IPS-18c (cell line): ENCODE data around the gene MINDY3.
"Not testable (repeated sequence)": the region's sequence is repeated elsewhere in the genome, so short reads cannot be mapped to it uniquely, and the experiment has no call there.

Experiments
- H3K4me3 ChIP-seq: 2 replicates; pipeline ENCODE4 v1.7.0; 2013; ENCODE audit warnings: low read depth, mild to moderate bottlenecking, low read length, moderate library complexity; ENCODE audit not compliant: insufficient read depth
- H3K9me3 ChIP-seq: one replicate; pipeline ENCODE4 v1.6.1; 2013; ENCODE audit warnings: mild to moderate bottlenecking, low read length, moderate library complexity; ENCODE audit not compliant: control insufficient read depth, insufficient read depth

MINDY3 gene

DNA sequence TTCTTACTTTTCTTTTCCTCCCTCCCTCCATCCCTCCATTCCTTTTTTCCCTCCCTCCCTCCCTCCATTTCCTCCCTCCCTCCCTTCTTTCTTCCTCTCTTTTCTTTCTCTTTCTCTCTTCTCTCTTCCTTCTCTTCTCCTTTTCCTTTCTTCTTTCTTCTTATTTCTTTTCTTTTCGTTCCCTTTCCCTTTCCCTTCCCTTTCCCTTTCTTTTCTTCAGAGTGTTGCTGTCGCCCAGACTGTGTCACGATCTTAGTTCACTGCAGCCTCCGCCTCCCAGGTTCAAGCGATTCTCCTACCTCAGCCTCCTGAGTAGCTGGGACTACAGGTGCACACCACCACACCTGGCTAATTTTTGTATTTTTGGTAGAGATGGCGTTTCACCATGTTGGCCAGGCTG lies 98.1 kb downstream of the MINDY3 start:
- H3K9me3 ChIP-seq, H3K4me3 ChIP-seq: not testable (repeated sequence)

DNA sequence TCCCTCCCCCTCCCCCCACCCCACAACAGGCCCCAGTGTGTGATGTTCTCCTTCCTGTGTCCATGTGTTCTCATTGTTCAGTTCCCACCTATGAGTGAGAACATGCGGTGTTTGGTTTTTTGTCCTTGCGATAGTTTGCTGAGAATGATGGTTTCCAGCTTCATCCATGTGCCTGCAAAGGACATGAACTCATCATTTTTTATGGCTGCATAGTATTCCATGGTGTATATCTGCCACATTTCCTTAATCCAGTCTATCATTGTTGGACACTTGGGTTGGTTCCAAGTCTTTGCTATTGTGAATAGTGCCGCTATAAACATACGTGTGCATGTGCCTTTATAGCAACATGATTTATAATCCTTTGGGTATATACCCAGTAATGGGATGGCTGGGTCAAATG lies 99.1 kb downstream of the MINDY3 start:
- not testable (repeated sequence) for H3K4me3 ChIP-seq, H3K9me3 ChIP-seq

DNA sequence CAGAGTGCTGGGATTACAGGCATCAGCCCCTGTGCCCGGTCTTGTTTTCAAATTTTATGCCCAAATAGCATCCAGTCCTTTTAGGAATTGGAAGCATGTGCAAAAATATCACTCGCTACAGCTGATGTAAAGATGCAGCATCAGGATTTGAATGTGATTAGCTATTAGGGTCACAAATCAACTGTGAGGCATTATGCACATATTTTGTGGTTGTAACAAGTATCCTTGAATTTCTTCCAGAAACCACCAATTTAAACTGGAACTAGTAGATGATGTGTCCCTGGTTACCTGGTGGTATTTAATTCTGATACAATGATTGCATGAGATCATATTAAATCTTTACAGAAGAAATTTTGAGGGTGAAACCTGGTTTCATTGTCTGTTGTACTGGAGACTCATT lies 99.6 kb downstream of the MINDY3 start:
- H3K9me3 ChIP-seq = no peaks in the 10 kb centered on the region
- H3K4me3 ChIP-seq = no peak overlapping the region

DNA sequence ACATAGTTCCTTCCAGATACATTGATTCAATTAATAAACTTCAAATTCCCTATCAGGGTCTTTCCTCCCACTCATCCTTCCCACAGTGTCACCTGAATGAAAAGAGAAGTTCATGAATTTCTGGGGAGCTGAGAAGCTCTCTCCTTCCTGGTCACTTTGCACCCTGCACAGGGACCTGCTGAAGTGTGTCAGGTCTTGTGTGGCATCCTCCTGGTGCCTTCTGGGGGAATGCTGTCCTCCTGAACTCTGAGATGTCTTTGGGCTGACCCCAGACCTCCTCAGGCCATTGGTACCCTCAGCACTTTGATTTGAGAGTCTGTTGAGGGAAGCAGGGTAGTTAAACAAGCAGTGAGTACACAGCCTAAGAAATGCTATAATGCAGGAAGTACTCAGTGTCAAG lies 101.0 kb downstream of the MINDY3 start:
- Histone ChIP-seq H3K9me3 (no peaks in the 10 kb centered on the region), H3K4me3 (no peak overlapping the region)

DNA sequence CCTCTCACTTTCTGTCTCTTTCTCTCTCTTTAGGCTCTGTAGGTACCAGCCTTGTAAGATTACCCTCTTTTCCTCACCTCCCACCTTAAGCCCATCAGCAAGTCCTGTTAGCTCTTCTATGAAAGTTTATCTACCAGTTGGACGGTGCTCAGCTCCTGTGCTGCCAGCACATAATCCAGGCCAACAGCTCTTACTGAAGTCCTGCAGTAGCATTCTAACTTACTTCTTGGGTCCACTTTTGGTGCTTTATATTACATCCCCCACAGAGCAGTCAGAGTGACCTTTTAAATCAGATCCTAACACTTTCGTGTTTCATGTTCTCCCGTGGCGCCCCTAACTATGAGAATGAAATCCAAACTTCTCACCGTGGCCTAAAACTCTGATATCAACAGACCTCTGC lies 101.7 kb downstream of the MINDY3 start:
- Histone ChIP-seq H3K9me3 (no peaks in the 10 kb centered on the region), H3K4me3 (no peak overlapping the region)

DNA sequence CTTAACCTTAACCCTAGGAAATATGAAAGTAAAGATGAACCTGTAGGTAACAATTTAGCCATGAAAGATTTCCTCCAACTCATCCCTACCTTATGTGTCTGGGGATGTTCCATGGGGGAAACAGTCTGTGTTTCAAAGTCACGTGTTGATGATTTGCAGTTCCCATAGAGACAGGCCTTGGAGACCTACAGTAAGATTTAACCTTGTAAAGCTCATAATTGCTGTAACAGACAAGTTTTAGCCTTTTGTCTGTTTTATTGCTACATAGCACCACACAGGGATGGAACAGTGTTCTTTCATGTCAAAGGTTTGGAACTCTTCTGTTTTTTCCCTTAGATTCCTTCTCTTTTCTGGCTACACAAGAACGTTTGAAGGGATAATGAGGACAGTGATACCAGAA lies 105.4 kb downstream of the MINDY3 start:
- H3K4me3 ChIP-seq = no peak overlapping the region
- no peaks in the 10 kb centered on the region for H3K9me3 ChIP-seq

DNA sequence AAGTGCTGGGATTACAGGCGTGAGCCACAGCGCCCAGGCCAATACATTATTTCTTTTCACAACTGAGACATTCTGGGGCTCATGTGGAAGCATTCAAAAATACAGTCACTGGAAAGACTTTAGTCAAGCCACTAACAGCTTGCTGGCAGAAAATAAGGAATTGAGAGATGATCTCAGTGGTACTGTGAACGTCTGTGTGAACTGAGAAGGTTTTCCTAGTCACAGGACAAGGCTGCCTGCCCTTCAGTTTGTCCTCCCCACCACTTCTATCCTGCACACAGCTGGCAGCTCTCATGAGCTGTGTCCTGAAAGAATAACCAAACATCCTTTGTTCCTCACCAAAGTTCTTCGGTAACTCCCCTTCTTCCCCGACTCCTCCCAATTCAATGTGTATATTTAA lies 109.3 kb downstream of the MINDY3 start:
- Histone ChIP-seq H3K9me3 (no peaks in the 10 kb centered on the region), H3K4me3 (no peak overlapping the region)

DNA sequence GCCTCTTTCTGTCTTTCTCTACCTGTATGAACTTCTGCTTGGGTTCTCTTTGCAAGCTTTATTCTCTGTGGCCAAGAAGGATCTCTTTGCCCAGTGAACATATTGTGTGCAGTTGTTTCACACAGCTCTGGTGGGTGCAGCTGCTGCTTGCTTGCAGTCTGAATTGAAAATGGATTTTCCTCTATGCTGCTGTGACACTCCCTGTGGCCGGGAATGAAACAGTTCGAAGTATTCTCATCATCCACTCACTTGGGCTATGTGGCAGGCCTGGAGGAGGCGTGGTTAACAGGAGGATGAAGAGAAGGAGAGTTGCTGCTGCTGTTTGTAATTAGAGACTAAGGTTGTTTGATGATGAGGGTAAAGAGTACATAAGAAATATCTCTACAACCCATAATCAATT lies 112.2 kb downstream of the MINDY3 start:
- Histone ChIP-seq H3K4me3 (no peak overlapping the region), H3K9me3 (no peaks in the 10 kb centered on the region)

DNA sequence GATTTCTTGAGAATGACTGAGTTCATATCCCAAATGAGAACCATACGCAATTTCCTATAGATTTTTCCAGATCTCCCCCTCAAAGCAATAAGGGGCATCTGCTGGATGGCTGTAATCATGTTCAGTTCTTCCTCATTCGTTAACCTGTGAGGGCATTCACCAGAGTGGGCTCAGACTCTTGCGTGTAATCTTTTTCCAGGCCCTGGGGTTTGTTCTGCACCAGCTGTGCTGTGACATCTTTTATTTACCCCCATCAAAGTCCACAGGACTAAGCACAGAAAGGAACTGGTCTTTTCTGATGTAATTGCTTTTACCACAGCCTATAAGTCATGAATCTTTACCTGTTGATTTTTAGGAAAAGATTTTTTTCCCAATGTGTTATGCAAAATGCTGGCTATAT lies 112.7 kb downstream of the MINDY3 start:
- Histone ChIP-seq H3K9me3 (no peaks in the 10 kb centered on the region), H3K4me3 (no peak overlapping the region)

DNA sequence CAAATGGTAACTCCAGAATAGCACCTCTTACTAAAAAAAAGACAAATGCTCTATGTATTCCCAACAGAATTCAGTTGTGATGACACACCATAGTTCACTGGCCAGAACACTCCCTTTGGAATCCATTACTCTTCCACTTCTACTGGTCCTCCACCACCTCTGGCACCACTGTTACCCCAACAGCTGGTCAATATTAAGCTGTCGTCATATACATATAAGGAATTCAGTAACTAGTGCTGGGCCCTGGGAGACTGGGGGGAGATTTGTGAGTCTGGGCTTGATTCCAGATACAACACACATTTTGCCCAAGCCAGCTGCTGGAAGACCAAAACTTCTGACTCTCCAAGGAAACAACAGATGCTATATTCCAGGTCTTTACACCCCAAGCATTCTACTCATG lies 114.6 kb downstream of the MINDY3 start:
- no peak overlapping the region for H3K4me3 ChIP-seq
- no peaks in the 10 kb centered on the region for H3K9me3 ChIP-seq

DNA sequence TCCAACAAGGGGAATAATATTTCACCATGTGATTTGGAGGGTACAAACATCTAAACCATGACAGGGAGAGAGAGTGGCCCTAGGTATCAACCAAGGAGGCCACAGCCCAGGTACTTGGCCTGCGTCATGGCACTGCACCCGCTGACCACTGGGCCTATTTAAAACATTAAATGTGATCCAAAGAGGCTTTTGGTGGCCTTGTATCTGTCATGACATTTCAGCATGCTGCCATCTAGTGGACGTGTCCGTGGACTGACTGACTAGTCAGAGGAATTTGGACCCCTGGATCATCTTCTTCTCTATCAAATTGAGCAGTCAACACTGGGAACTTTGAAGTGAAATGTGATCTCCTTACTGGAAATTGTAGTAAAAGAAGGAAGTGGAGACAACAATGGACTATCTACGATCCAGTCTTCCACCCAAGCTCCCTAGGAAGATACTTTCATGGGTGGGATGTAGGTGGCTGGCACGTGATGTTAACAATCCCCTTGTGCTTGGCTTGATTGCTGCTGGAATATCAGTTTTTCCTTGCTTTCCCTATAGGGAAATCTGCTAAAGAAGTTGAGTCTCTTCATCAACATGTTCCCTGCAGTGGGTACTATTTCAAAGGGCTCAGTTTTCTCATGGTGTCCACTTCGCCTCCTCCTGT lies 116.0 kb downstream of the MINDY3 start:
- Histone ChIP-seq H3K4me3 (no peak overlapping the region), H3K9me3 (no peaks in the 10 kb centered on the region)

DNA sequence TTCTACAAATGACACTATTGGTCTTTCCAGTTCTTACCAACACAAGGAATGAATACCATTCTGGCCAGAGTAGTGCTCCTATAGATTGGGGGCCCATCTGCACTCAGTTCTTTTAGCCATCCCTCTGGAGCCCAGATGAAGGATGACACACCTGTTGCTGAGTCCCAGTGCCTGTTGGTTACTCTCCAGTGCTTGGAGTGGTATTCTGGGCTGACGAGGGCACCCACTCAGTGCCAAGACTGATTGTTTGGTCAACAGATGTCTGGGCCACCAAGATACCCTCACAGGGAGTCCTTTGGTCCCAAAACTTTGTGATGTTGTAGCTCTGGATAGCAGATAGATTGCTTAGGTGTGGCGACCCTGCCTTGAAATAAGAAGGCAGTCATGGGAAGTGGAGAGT lies 116.9 kb downstream of the MINDY3 start:
- H3K9me3 ChIP-seq = no peaks in the 10 kb centered on the region
- H3K4me3 ChIP-seq = no peak overlapping the region

DNA sequence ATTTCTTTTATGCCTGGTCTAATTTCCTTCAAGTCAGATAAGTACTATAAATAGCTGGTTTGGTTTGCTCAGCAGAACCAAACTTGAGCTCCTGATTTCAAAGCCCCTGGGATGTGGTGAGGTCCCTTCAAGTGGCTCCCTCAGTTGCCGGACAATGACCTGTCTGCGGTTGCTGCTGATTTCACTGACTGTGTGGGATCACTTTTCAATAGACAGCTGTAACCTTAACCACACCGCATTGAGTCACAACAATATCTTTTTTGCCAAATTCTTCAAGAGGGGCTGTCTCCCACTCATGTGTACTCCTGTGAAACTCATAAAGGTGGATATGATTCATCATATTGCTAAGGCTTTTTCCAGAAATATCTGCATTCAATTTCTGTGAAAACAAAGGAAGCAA lies 117.5 kb downstream of the MINDY3 start:
- Histone ChIP-seq H3K9me3 (no peaks in the 10 kb centered on the region), H3K4me3 (no peak overlapping the region)

DNA sequence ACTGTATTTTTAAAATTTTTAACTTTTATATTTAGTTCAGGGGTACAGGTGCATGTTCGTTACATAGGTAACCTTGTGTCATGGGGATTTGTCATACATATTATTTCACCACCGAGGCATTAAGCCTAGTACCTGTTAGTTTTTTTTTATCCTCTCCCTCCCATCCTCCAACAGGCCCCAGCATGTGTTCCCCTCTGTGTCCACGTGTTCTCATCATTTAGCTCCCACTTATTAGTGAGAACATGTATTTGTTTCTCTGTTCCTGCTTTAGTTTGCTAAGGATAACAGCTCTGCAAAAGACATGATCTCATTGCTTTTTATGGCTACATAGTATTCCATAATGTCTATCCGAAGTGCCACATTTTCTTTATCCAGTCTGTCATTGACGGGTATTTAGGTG lies 118.2 kb downstream of the MINDY3 start:
- no peaks in the 10 kb centered on the region for H3K9me3 ChIP-seq

DNA sequence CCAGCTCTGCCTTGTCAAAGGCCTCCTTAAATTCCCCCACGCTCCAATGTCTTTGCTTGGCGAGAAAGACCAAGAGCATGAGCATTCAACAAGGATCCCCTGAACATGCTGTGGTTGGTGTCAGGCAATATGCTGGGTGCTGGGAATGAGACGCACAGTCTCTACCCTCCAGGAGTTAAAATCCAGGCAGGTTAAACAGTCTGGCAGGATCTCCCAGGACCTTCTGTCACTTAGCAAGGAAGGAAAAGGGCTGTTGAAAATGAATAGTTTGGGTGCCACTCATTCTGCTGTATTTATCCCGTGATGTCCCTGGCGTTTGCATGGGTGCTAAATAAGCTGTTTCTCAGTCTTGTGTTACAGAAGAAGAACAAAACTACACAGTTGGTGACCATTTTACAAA lies 118.7 kb downstream of the MINDY3 start:
- Histone ChIP-seq H3K9me3 (no peaks in the 10 kb centered on the region), H3K4me3 (no peak overlapping the region)

More for the DNA sequence above, 118.2 kb downstream of the MINDY3 start:
- H3K4me3 ChIP-seq = no peak overlapping the region

DNA sequence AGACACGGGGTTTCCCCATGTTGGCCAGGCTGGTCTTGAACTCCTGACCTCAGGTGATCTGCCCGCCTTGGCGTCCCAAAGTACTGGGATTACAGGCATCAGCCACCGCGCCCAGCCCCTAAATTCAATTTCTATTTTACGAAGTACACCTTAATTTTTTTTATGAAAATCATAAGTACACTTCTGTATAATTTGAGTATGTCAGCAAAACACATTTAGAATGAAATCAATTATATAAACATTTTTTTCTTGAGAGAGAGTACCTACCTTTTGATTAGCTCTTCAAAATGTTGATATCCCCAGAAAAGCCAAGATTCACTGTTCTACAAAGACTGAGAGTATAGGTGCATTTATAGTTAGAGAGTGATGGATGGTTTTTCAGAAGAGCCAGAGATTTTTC lies 120.0 kb downstream of the MINDY3 start:
- H3K9me3 ChIP-seq = peaks cover 1% of the 10 kb centered on the region
- no peak overlapping the region for H3K4me3 ChIP-seq

DNA sequence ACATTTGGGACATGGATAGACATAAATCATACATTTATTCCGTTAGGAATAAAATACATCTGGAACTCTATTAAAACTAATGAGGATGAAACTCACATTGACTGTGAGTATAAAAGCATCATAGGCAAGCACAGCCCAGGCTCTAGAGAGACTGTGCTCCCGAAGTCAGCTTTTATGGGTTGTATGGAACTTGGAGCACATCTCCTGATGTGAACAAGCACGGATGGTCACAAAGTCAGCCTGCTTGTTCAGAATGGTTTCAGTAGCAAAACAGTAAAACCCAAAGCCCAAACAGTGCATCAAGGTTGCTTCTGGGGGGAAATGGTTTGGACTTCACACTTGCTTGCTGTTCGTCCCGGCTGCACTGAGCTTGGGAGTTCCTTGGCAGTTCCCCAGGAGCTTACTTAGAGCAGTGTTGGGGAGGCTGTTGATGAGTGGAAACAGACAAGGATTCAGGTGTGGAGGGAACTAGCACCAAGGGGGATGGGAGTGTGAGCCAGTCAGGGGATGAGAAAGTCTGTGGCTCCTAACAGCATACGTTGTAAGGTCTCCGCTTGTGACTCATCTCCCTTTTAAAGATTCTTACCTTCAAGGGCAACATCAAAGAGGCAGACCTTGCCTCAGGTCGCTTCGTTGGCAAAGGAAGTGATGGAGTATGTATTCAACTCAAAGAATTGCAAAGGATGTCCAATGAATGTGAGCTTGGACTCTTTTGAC lies 120.9 kb downstream of the MINDY3 start:
- peaks cover 2% of the 10 kb centered on the region for H3K9me3 ChIP-seq
- H3K4me3 ChIP-seq = no peak overlapping the region

DNA sequence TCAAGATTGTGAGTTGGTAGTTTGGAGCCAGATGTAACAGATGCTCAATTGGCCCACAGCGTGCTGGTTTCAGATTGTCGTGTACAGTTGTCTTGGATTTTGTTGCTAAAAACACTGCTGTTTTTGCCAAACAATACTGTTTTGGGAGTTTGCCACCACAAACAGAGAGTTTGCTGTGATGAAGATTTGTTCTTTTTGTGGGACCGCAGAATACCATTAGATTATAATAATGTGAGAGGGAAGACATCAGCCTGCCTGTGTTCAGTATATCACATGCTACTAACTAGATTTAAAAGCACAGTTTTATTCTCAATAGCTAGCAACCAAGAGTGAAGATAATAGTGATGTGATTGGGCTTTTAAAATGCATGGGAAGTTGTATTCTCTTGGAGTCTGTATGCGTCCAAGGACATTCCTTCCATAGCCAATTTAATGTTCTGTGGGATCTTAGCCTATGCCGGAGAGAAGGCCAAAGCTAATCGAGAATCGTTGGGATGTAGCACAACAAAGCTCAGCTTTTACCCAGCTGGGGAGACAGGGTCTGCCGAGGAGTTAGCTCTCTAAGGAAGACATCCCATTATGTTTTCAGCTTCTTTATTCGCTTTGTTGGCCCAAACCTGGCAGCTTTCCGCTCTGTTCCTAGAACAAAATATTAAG lies 121.9 kb downstream of the MINDY3 start:
- peaks cover 2% of the 10 kb centered on the region for H3K9me3 ChIP-seq
- no peak overlapping the region for H3K4me3 ChIP-seq
